ENCODE measurements around the gene GLT6D1.

DNA sequence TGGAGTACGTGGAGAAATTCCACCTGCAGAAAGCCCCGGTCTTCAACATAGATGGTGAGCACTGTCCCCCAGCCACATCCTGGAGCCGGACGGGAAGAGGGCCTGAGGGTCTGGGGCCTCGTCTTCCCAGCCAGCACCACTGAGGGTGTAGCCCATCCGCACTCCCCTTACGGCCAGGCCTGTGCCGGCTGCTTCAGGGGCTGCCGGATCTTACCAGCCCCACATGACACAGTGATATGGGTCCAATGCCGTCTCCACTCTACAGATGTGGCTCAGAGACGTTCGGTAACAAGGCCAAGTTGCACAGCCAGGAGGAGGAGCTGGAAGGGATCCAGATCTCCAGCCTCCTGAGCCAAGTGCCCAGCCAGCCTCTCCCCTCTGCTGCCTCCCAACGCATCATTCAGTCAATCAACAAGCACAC lies 21.3 kb downstream of the GLT6D1 start:
- TF ChIP-seq POLR2AphosphoS5 (IDR thresholded peaks at IDR 0.05; ENCODE audit: insufficient read depth, low read depth, low read length) = no peak
- TF ChIP-seq, protein P1, sequence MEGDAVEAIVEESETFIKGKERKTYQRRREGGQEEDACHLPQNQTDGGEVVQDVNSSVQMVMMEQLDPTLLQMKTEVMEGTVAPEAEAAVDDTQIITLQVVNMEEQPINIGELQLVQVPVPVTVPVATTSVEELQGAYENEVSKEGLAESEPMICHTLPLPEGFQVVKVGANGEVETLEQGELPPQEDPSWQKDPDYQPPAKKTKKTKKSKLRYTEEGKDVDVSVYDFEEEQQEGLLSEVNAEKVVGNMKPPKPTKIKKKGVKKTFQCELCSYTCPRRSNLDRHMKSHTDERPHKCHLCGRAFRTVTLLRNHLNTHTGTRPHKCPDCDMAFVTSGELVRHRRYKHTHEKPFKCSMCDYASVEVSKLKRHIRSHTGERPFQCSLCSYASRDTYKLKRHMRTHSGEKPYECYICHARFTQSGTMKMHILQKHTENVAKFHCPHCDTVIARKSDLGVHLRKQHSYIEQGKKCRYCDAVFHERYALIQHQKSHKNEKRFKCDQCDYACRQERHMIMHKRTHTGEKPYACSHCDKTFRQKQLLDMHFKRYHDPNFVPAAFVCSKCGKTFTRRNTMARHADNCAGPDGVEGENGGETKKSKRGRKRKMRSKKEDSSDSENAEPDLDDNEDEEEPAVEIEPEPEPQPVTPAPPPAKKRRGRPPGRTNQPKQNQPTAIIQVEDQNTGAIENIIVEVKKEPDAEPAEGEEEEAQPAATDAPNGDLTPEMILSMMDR (IDR thresholded peaks at IDR 0.05; ENCODE audit: extremely low read depth in 1 of 2, insufficient read depth in 1 of 2, low read depth in 1 of 2, low read length in 2 of 2) = no peak
